Measurements from ENCODE around the gene BAIAP2L1.
A peak's percentile ranks its signal among the peaks of the same experiment; 100 is the strongest.
"Not testable (repeated sequence)": the region's sequence is repeated elsewhere in the genome, so short reads cannot be mapped to it uniquely, and the experiment has no call there.

BAIAP2L1 gene

DNA sequence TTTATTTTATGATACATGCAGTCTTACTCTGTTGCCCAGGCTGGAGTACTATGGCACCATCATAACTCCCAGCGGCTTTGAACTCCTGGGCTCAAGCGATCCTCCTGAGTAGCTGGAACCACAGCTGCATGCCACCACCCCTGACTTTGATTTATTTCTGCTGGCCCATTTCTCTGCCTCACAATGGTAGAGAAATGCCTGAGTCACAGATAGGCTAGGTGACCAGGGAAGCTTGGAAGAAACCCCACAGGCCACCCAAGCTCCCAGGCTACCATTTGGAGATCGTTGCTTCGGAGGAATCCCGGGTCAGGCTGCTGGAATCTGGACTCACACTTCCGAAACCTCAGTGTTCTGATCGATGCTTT is 17.4 kb upstream of the BAIAP2L1 start:
- no peak overlapping the region for H3K4me3 ChIP-seq (ENCODE audit: low read length)
- no peaks in the 10 kb centered on the region for H3K4me1 ChIP-seq (ENCODE audit: control insufficient read depth, low read depth, low read length)
- no peaks in the 10 kb centered on the region for H3K36me3 ChIP-seq (ENCODE audit: control insufficient read depth, low read depth, low read length)
- H3K9ac ChIP-seq (ENCODE audit: low read length) = no peak overlapping the region
- no peak overlapping the region for H3K27ac ChIP-seq (ENCODE audit: low read length)
- peaks cover 6% of the 10 kb centered on the region for H3K27me3 ChIP-seq (ENCODE audit: control insufficient read depth, insufficient read depth, low read length)
- no peaks in the 10 kb centered on the region for H3K9me3 ChIP-seq (ENCODE audit: control insufficient read depth, low read depth, low read length)

GRCh38 chr7:98417604-98418270 is 16.8 kb upstream of the BAIAP2L1 start:
- not testable (repeated sequence) for H3K27ac ChIP-seq (ENCODE audit: low read length); H3K36me3 ChIP-seq (ENCODE audit: control insufficient read depth, low read depth, low read length); H3K9me3 ChIP-seq (ENCODE audit: control insufficient read depth, low read depth, low read length); H3K4me1 ChIP-seq (ENCODE audit: control insufficient read depth, low read depth, low read length); H3K27me3 ChIP-seq (ENCODE audit: control insufficient read depth, insufficient read depth, low read length); H3K9ac ChIP-seq (ENCODE audit: low read length); H3K4me3 ChIP-seq (ENCODE audit: low read length)

DNA sequence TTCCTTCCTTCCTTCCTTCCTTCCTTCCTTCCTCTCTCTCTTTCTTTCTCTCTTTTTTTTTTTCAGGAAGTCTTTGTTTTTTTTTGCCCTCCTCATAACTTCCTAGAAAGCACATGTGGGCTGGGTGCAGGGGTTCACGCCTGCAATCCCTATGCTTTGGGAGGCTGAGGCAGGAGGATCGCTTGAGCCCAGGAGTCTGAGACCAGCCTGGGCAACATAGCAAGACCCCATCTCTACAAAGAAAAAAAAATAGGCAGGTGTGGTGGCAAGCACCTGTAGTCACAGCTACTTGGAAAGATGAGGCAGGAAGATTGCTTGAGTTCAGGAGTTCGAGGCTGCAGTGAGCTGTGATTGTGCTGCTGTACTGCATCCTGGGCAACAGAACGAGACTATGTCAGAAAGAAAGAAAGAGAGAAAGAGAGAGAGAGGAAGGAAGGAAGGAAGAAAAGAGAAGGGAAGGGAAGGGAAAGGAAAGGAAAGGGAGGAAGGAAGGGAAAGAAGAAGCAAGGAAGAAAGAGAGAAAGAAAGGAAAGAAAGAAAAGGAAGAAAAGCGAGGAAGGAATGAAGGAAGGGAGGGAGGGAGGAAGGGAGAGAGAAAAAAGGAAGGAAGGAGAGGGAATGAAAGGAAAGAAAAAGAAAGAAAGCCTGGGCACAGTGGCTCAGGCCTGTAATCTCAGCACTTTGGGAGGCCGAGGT is 13.5 kb upstream of the BAIAP2L1 start:
- Histone ChIP-seq H3K36me3 (ENCODE audit: control insufficient read depth, low read depth, low read length) (no peaks in the 10 kb centered on the region), H3K4me3 (ENCODE audit: low read length) (no peak overlapping the region), H3K4me1 (ENCODE audit: control insufficient read depth, low read depth, low read length) (no peaks in the 10 kb centered on the region), H3K27me3 (ENCODE audit: control insufficient read depth, insufficient read depth, low read length) (no peaks in the 10 kb centered on the region), H3K9ac (ENCODE audit: low read length) (no peak overlapping the region), H3K9me3 (ENCODE audit: control insufficient read depth, low read depth, low read length) (no peaks in the 10 kb centered on the region), H3K27ac (ENCODE audit: low read length) (no peak overlapping the region)

DNA sequence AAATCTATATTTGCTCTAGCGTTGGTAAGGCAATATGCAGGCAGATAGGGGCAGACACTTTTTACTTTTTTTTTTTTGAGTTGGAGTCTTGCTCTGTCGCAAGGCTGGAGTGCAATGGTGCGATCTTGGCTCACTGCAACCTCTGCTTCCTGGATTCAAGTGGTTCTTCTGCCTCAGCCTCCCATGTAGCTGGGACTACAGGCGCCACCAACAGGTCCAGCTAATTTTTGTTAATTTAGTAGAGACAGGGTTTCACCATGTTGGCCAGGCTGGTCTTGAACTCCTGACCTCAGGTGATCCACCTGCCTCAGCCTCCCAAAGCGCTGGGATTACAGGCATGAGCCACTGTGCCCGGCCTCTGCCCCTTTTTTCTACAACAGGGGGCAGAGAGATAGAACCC is 12.8 kb upstream of the BAIAP2L1 start:
- H3K36me3 ChIP-seq (ENCODE audit: control insufficient read depth, low read depth, low read length); H3K4me1 ChIP-seq (ENCODE audit: control insufficient read depth, low read depth, low read length); H3K9me3 ChIP-seq (ENCODE audit: control insufficient read depth, low read depth, low read length); H3K27me3 ChIP-seq (ENCODE audit: control insufficient read depth, insufficient read depth, low read length); H3K4me3 ChIP-seq (ENCODE audit: low read length); H3K9ac ChIP-seq (ENCODE audit: low read length); H3K27ac ChIP-seq (ENCODE audit: low read length): not testable (repeated sequence)

DNA sequence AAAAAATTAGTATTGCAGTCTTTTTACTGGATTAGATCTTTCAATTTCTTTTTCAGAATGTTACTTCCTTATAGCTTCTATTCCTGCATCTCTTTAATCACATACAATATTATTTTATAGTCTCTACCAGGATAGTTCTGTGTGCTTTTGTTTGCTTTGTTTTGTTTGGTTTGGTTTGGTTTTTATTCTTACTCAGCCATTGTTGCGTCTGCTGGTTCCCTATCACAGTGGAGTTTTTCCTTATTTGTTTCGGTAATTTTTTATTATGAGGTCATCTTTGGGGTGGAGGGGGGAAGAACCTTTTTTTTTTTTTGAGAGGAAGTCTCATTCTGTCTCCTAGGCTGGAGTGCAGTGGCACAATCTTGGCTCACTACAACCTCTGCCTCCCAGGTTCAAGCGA is 9.0 kb upstream of the BAIAP2L1 start:
- H3K36me3 ChIP-seq (ENCODE audit: control insufficient read depth, low read depth, low read length) = no peaks in the 10 kb centered on the region
- no peak overlapping the region for H3K27ac ChIP-seq (ENCODE audit: low read length)
- no peak overlapping the region for H3K9ac ChIP-seq (ENCODE audit: low read length)
- no peak overlapping the region for H3K4me3 ChIP-seq (ENCODE audit: low read length)
- H3K4me1 ChIP-seq (ENCODE audit: control insufficient read depth, low read depth, low read length) = no peaks in the 10 kb centered on the region
- H3K9me3 ChIP-seq (ENCODE audit: control insufficient read depth, low read depth, low read length) = no peaks in the 10 kb centered on the region
- no peaks in the 10 kb centered on the region for H3K27me3 ChIP-seq (ENCODE audit: control insufficient read depth, insufficient read depth, low read length)

- H3K27ac ChIP-seq (ENCODE audit: low read length); H3K9ac ChIP-seq (ENCODE audit: low read length); H3K4me3 ChIP-seq (ENCODE audit: low read length); H3K9me3 ChIP-seq (ENCODE audit: control insufficient read depth, low read depth, low read length); H3K36me3 ChIP-seq (ENCODE audit: control insufficient read depth, low read depth, low read length); H3K27me3 ChIP-seq (ENCODE audit: control insufficient read depth, insufficient read depth, low read length); H3K4me1 ChIP-seq (ENCODE audit: control insufficient read depth, low read depth, low read length): not testable (repeated sequence)
Measured at GRCh38 chr7:98408146-98408545, 7.3 kb upstream of the BAIAP2L1 start.

- H3K27ac ChIP-seq (ENCODE audit: low read length) = no peak overlapping the region
- H3K36me3 ChIP-seq (ENCODE audit: control insufficient read depth, low read depth, low read length) = no peaks in the 10 kb centered on the region
- H3K9ac ChIP-seq (ENCODE audit: low read length) = no peak overlapping the region
- H3K4me3 ChIP-seq (ENCODE audit: low read length) = no peak overlapping the region
- no peaks in the 10 kb centered on the region for H3K9me3 ChIP-seq (ENCODE audit: control insufficient read depth, low read depth, low read length)
- H3K4me1 ChIP-seq (ENCODE audit: control insufficient read depth, low read depth, low read length) = no peaks in the 10 kb centered on the region
- no peaks in the 10 kb centered on the region for H3K27me3 ChIP-seq (ENCODE audit: control insufficient read depth, insufficient read depth, low read length)
Measured at GRCh38 chr7:98406827-98407226, 5.9 kb upstream of the BAIAP2L1 start.

GRCh38 chr7:98404840-98405239 is 4.0 kb upstream of the BAIAP2L1 start:
- Histone ChIP-seq H3K27ac (ENCODE audit: low read length) (no peak overlapping the region), H3K4me1 (ENCODE audit: control insufficient read depth, low read depth, low read length) (peaks cover 2% of the 10 kb centered on the region), H3K27me3 (ENCODE audit: control insufficient read depth, insufficient read depth, low read length) (no peaks in the 10 kb centered on the region), H3K9me3 (ENCODE audit: control insufficient read depth, low read depth, low read length) (no peaks in the 10 kb centered on the region), H3K36me3 (ENCODE audit: control insufficient read depth, low read depth, low read length) (no peaks in the 10 kb centered on the region), H3K9ac (ENCODE audit: low read length) (no peak overlapping the region), H3K4me3 (ENCODE audit: low read length) (no peak overlapping the region)

- no peak overlapping the region for H3K27ac ChIP-seq (ENCODE audit: low read length)
Measured at GRCh38 chr7:98399890-98400541, 874 bp downstream of the BAIAP2L1 start.

DNA sequence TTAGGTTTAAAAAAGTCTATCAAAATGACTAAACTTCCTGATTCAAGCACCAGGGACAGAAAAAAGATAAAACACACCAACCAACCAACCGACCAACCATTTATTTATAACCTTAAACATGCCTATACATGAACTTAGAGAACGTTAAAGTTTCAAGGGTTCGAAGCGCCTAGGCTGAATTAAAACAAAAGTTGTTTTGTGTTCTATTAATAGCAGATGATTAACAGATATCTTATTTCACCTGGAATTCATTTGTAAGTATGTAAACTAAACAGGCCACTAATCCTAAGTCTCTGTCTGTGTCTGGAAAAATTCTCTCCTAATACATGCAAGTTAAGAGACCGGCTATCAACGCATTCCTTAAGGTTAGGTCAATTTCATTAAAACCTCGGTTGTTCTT is 1.4 kb downstream of the BAIAP2L1 start:
- H3K27me3 ChIP-seq (ENCODE audit: control insufficient read depth, insufficient read depth, low read length) = no peaks in the 10 kb centered on the region
- H3K9ac ChIP-seq (ENCODE audit: low read length) = peak overlapping the region; percentile 41
- no peaks in the 10 kb centered on the region for H3K36me3 ChIP-seq (ENCODE audit: control insufficient read depth, low read depth, low read length)
- H3K9me3 ChIP-seq (ENCODE audit: control insufficient read depth, low read depth, low read length) = no peaks in the 10 kb centered on the region
- peaks cover 20% of the 10 kb centered on the region for H3K4me1 ChIP-seq (ENCODE audit: control insufficient read depth, low read depth, low read length)
- H3K27ac ChIP-seq (ENCODE audit: low read length) = no peak overlapping the region
- H3K4me3 ChIP-seq (ENCODE audit: low read length) = peak overlapping the region; percentile 56

More at GRCh38 chr7:98399890-98400541, 874 bp downstream of the BAIAP2L1 start:
- Histone ChIP-seq H3K9ac (ENCODE audit: low read length) (peak overlapping the region; percentile 41), H3K4me1 (ENCODE audit: control insufficient read depth, low read depth, low read length) (peaks cover 20% of the 10 kb centered on the region), H3K27me3 (ENCODE audit: control insufficient read depth, insufficient read depth, low read length) (no peaks in the 10 kb centered on the region), H3K36me3 (ENCODE audit: control insufficient read depth, low read depth, low read length) (no peaks in the 10 kb centered on the region), H3K4me3 (ENCODE audit: low read length) (peak overlapping the region; percentile 56), H3K9me3 (ENCODE audit: control insufficient read depth, low read depth, low read length) (no peaks in the 10 kb centered on the region)

- Histone ChIP-seq H3K27ac (ENCODE audit: low read length) (no peak overlapping the region), H3K9ac (ENCODE audit: low read length) (peak overlapping the region; percentile 41), H3K27me3 (ENCODE audit: control insufficient read depth, insufficient read depth, low read length) (no peaks in the 10 kb centered on the region), H3K4me1 (ENCODE audit: control insufficient read depth, low read depth, low read length) (peaks cover 20% of the 10 kb centered on the region), H3K4me3 (ENCODE audit: low read length) (peak overlapping the region; percentile 56), H3K36me3 (ENCODE audit: control insufficient read depth, low read depth, low read length) (no peaks in the 10 kb centered on the region), H3K9me3 (ENCODE audit: control insufficient read depth, low read depth, low read length) (no peaks in the 10 kb centered on the region)
Measured at GRCh38 chr7:98398567-98399372, 2.1 kb downstream of the BAIAP2L1 start.

Measured in iPS-18a (cell line).